ENCODE data around the gene UTS2R. TPM values are rescaled to one million over a fixed set of nuclear protein-coding genes. Genes with fewer than 3 reads are reported as not detected.

UTS2R gene
- polyA plus RNA-seq, 1 experiment: not detected

GRCh38 chr17:82402865-82403264 is 31.3 kb downstream of the UTS2R start:
- H3K4me3 ChIP-seq (ENCODE audit: low read depth, low read length): no peak overlapping the region
- peaks cover 3% of the 10 kb centered on the region for H3K36me3 ChIP-seq (ENCODE audit: control insufficient read depth, insufficient read depth, low read length)
- no peaks in the 10 kb centered on the region for H3K27me3 ChIP-seq (ENCODE audit: control insufficient read depth, insufficient read depth, low read length)
- no peak for DNase-seq (ENCODE audit: low read depth)
- ChIA-PET POLR2A (no interaction called here), CTCF (interaction anchor here (0.7 to 1.8 kb wide), 2 partner anchors 52 to 91 kb away, joined by 4 to 5 read pairs; no protein-coding TSS in a partner anchor)
- TF ChIP-seq CTCF (IDR thresholded peaks at IDR 0.05; ENCODE audit: insufficient read depth, low read depth, low read length): no peak

- Histone ChIP-seq H3K4me3 (ENCODE audit: low read depth, low read length) (no peak overlapping the region), H3K36me3 (ENCODE audit: control insufficient read depth, insufficient read depth, low read length) (peaks cover 3% of the 10 kb centered on the region), H3K27me3 (ENCODE audit: control insufficient read depth, insufficient read depth, low read length) (no peaks in the 10 kb centered on the region)
- TF ChIP-seq CTCF (IDR thresholded peaks at IDR 0.05; ENCODE audit: insufficient read depth, low read depth, low read length): no peak
- POLR2A ChIA-PET: no interaction called here
- no peak for DNase-seq (ENCODE audit: low read depth)
- CTCF ChIA-PET: interaction anchor here (1.8 kb wide), 1 partner anchor 53 kb away, joined by 5 read pairs; no protein-coding TSS in a partner anchor
Observed at GRCh38 chr17:82403662-82404660, 32.4 kb downstream of the UTS2R start.

- H3K36me3 ChIP-seq (ENCODE audit: control insufficient read depth, insufficient read depth, low read length): peaks cover 4% of the 10 kb centered on the region
- no peak overlapping the region for H3K4me3 ChIP-seq (ENCODE audit: low read depth, low read length)
- H3K27me3 ChIP-seq (ENCODE audit: control insufficient read depth, insufficient read depth, low read length): no peaks in the 10 kb centered on the region
- DNase-seq (ENCODE audit: low read depth): no peak
- no peak for TF ChIP-seq CTCF (IDR thresholded peaks at IDR 0.05; ENCODE audit: insufficient read depth, low read depth, low read length)
- ChIA-PET POLR2A (no interaction called here), CTCF (interaction anchor here (2.0 kb wide), 1 partner anchor 9 kb away, joined by 6 read pairs; no protein-coding TSS in a partner anchor)
Observed at GRCh38 chr17:82405051-82405450, 33.5 kb downstream of the UTS2R start.

GRCh38 chr17:82406131-82406671 is 34.6 kb downstream of the UTS2R start:
- POLR2A ChIA-PET: no interaction called here
- CTCF ChIA-PET: interaction anchor here (2.0 kb wide), 1 partner anchor 8 kb away, joined by 6 read pairs; no protein-coding TSS in a partner anchor
- DNase-seq (ENCODE audit: low read depth): no peak
- TF ChIP-seq CTCF (IDR thresholded peaks at IDR 0.05; ENCODE audit: insufficient read depth, low read depth, low read length): no peak
- Histone ChIP-seq H3K27me3 (ENCODE audit: control insufficient read depth, insufficient read depth, low read length) (no peaks in the 10 kb centered on the region), H3K4me3 (ENCODE audit: low read depth, low read length) (no peak overlapping the region), H3K36me3 (ENCODE audit: control insufficient read depth, insufficient read depth, low read length) (peaks cover 4% of the 10 kb centered on the region)

GRCh38 chr17:82407255-82407654 is 35.7 kb downstream of the UTS2R start:
- ChIA-PET POLR2A (no interaction called here), CTCF (interaction anchor here (0.8 kb wide), 1 partner anchor 431 kb away, joined by 3 read pairs; no protein-coding TSS in a partner anchor)
- DNase-seq (ENCODE audit: low read depth): no peak

More at GRCh38 chr17:82407255-82407654, 35.7 kb downstream of the UTS2R start:
- no peaks in the 10 kb centered on the region for H3K27me3 ChIP-seq (ENCODE audit: control insufficient read depth, insufficient read depth, low read length)
- H3K4me3 ChIP-seq (ENCODE audit: low read depth, low read length): no peak overlapping the region
- peaks cover 5% of the 10 kb centered on the region for H3K36me3 ChIP-seq (ENCODE audit: control insufficient read depth, insufficient read depth, low read length)
- TF ChIP-seq CTCF (IDR thresholded peaks at IDR 0.05; ENCODE audit: insufficient read depth, low read depth, low read length): no peak

Measured in BJ (cell line).